BLaER1 treated with 17β-estradiol and CSF1 and Interleukin-3, amounts not matched to agents 10 nM and 100 nM (cell line): ENCODE measurements around the gene NUP107.

Experiments used
- H3K27ac ChIP-seq, 11 experiments: shearing (Covaris generic); formaldehyde crosslinking; 2 replicates each; pipeline ENCODE4 v1.8.1; 2022
- H3K27me3 ChIP-seq, 11 experiments: shearing (Covaris generic); formaldehyde crosslinking; 2 replicates each; pipeline ENCODE4 v1.8.1; 2022
- H3K36me3 ChIP-seq, 11 experiments: shearing (Covaris generic); formaldehyde crosslinking; 2 replicates each; pipeline ENCODE4 v1.8.1; 2022
- H3K4me1 ChIP-seq, 10 experiments: shearing (Covaris generic); formaldehyde crosslinking; 2 replicates each; pipeline ENCODE4 v1.8.1; 2022
- H3K4me2 ChIP-seq, 11 experiments: shearing (Covaris generic); formaldehyde crosslinking; 2 replicates each; pipeline ENCODE4 v1.8.1; 2022
- H3K4me3 ChIP-seq, 10 experiments: shearing (Covaris generic); formaldehyde crosslinking; 2 replicates each; pipeline ENCODE4 v1.8.1; 2022
- H3K9ac ChIP-seq, 11 experiments: shearing (Covaris generic); formaldehyde crosslinking; 2 replicates each; pipeline ENCODE4 v1.8.1; 2022
- H3K9me3 ChIP-seq, 11 experiments: shearing (Covaris generic); formaldehyde crosslinking; replicated peaks in 1 of 11; 2 replicates each; pipeline ENCODE4 v1.8.1; 2022
- H4K20me1 ChIP-seq, 11 experiments: shearing (Covaris generic); formaldehyde crosslinking; 2 replicates each; pipeline ENCODE4 v1.8.1; 2022
- Cebpa-rat ChIP-seq, 11 experiments: shearing (Covaris generic); IDR thresholded peaks; 2 replicates each; pipeline ENCODE4 v1.8.1; 2022

Gene NUP107

GRCh38 chr12:68791897-68792481, 105.2 kb downstream of the NUP107 start:
- H3K9ac ChIP-seq = no peak overlapping the region
- peaks cover 20 to 66% (median 51%) of the 10 kb centered on the region in 10 experiments for H3K4me1 ChIP-seq
- peaks cover 0 to 7% (median 0%) of the 10 kb centered on the region in 11 experiments; a peak in 1 of 22 replicates for H3K9me3 ChIP-seq
- peak overlapping the region in 2 of 11 experiments; percentile 37 to 39; a peak in 2 of 22 replicates for H3K27ac ChIP-seq
- peak overlapping the region in 1 of 11 experiments; percentile 8; a peak in 1 of 22 replicates for H3K4me2 ChIP-seq
- H3K27me3 ChIP-seq = peaks cover 0 to 24% (median 14%) of the 10 kb centered on the region in 11 experiments; a peak in 11 of 22 replicates
- H4K20me1 ChIP-seq = no peaks in the 10 kb centered on the region
- peaks cover 0 to 9% (median 0%) of the 10 kb centered on the region in 11 experiments; a peak in 3 of 22 replicates for H3K36me3 ChIP-seq
- H3K4me3 ChIP-seq = no peak overlapping the region
- TF ChIP-seq Cebpa-rat (IDR thresholded peaks at IDR 0.05) = no peak

GRCh38 chr12:68792952-68793351, 106.2 kb downstream of the NUP107 start:
- peak overlapping the region in 3 of 11 experiments; percentile 8 to 59 (median 42); a peak in 5 of 22 replicates for H3K27ac ChIP-seq
- peaks cover 0 to 24% (median 14%) of the 10 kb centered on the region in 11 experiments; a peak in 11 of 22 replicates for H3K27me3 ChIP-seq
- H3K4me2 ChIP-seq = peak overlapping the region in 7 of 11 experiments; percentile 4 to 58 (median 33); a peak in 10 of 22 replicates
- H3K36me3 ChIP-seq = peaks cover 0 to 9% (median 0%) of the 10 kb centered on the region in 11 experiments; a peak in 3 of 22 replicates
- TF ChIP-seq Cebpa-rat (IDR thresholded peaks at IDR 0.05) = no peak
- H3K9ac ChIP-seq = no peak overlapping the region
- peaks cover 10 to 61% (median 43%) of the 10 kb centered on the region in 10 experiments; a peak in 19 of 20 replicates for H3K4me1 ChIP-seq
- H4K20me1 ChIP-seq = no peaks in the 10 kb centered on the region
- peaks cover 0 to 7% (median 0%) of the 10 kb centered on the region in 11 experiments; a peak in 1 of 22 replicates for H3K9me3 ChIP-seq
- no peak overlapping the region for H3K4me3 ChIP-seq

- Histone ChIP-seq H3K27me3 (peaks cover 0 to 24% (median 14%) of the 10 kb centered on the region in 11 experiments; a peak in 11 of 22 replicates), H3K9me3 (peaks cover 0 to 7% (median 0%) of the 10 kb centered on the region in 11 experiments; a peak in 1 of 22 replicates), H3K36me3 (peaks cover 0 to 9% (median 0%) of the 10 kb centered on the region in 11 experiments; a peak in 3 of 22 replicates), H3K27ac (peak overlapping the region in 3 of 11 experiments; percentile 8 to 59 (median 42); a peak in 5 of 22 replicates), H3K9ac (no peak overlapping the region), H3K4me3 (no peak overlapping the region), H4K20me1 (no peaks in the 10 kb centered on the region), H3K4me2 (peak overlapping the region in 7 of 11 experiments; percentile 4 to 58 (median 33); a peak in 11 of 22 replicates), H3K4me1 (peaks cover 5 to 56% (median 38%) of the 10 kb centered on the region in 10 experiments; a peak in 17 of 20 replicates)
- TF ChIP-seq Cebpa-rat (IDR thresholded peaks at IDR 0.05) = no peak
Measured at GRCh38 chr12:68793436-68793835, 106.7 kb downstream of the NUP107 start.

GRCh38 chr12:68793975-68794652, 107.3 kb downstream of the NUP107 start:
- H3K27me3 ChIP-seq = peaks cover 0 to 19% (median 13%) of the 10 kb centered on the region in 11 experiments; a peak in 11 of 22 replicates
- H4K20me1 ChIP-seq = no peaks in the 10 kb centered on the region
- H3K27ac ChIP-seq = no peak overlapping the region; a peak in 1 of 22 replicates
- H3K4me1 ChIP-seq = peaks cover 3 to 50% (median 31%) of the 10 kb centered on the region in 10 experiments; a peak in 16 of 20 replicates
- peaks cover 0 to 10% (median 0%) of the 10 kb centered on the region in 11 experiments; a peak in 2 of 22 replicates for H3K9me3 ChIP-seq
- TF ChIP-seq Cebpa-rat (IDR thresholded peaks at IDR 0.05) = no peak
- peaks cover 0 to 9% (median 0%) of the 10 kb centered on the region in 11 experiments; a peak in 3 of 22 replicates for H3K36me3 ChIP-seq
- peak overlapping the region in 3 of 11 experiments; percentile 16 to 48 (median 33); a peak in 4 of 22 replicates for H3K4me2 ChIP-seq
- H3K9ac ChIP-seq = no peak overlapping the region
- no peak overlapping the region for H3K4me3 ChIP-seq

- peaks cover 0 to 9% (median 0%) of the 10 kb centered on the region in 11 experiments; a peak in 3 of 22 replicates for H3K36me3 ChIP-seq
- H3K4me2 ChIP-seq = peak overlapping the region in 1 of 11 experiments; percentile 48; a peak in 1 of 22 replicates
- no peak overlapping the region for H3K4me3 ChIP-seq
- H3K4me1 ChIP-seq = peaks cover 3 to 43% (median 25%) of the 10 kb centered on the region in 10 experiments; a peak in 15 of 20 replicates
- no peaks in the 10 kb centered on the region for H4K20me1 ChIP-seq
- peaks cover 0 to 13% (median 0%) of the 10 kb centered on the region in 11 experiments; a peak in 2 of 22 replicates for H3K9me3 ChIP-seq
- H3K27me3 ChIP-seq = peaks cover 0 to 13% (median 7%) of the 10 kb centered on the region in 11 experiments; a peak in 11 of 22 replicates
- no peak overlapping the region for H3K27ac ChIP-seq
- no peak overlapping the region for H3K9ac ChIP-seq
- TF ChIP-seq Cebpa-rat (IDR thresholded peaks at IDR 0.05) = no peak
Measured at GRCh38 chr12:68794653-68795251, 108.0 kb downstream of the NUP107 start.
